A172 (cell line): ENCODE measurements around the gene CALY. TPM values are rescaled to one million over a fixed set of nuclear protein-coding genes. Genes with fewer than 3 reads are reported as not detected.

Source experiments
- total RNA-seq: library from RNA; depleted of rRNA; stranded (reverse); fragments of >200 nt; shearing (Covaris generic); gene quantifications from 2 replicates; pipeline ENCODE4 v1.2.3, GENCODE V29; 2014; rRNA removed

The CALY gene
- total RNA-seq, 1 experiment from 2014 or later = not detected

Other genes with a start within 250 kb of the CALY start
- gene ADGRA1, start 249.0 kb downstream of the CALY start, total RNA-seq = 0.24 and 0.43 TPM in 2 replicates
- gene KNDC1, start 176.7 kb downstream of the CALY start, total RNA-seq = 2.2 and 3.2 TPM in 2 replicates
- gene UTF1, start 106.7 kb downstream of the CALY start, total RNA-seq = not detected in 2 replicates
- gene VENTX, start 99.0 kb downstream of the CALY start, total RNA-seq = not detected in 2 replicates
- gene ADAM8, start 60.0 kb downstream of the CALY start, total RNA-seq = 0.31 and 0.93 TPM in 2 replicates
- gene TUBGCP2, start 28.0 kb downstream of the CALY start, total RNA-seq = 29.3 and 35.9 TPM in 2 replicates
- 13.4 and 26.6 TPM in 2 replicates for gene ZNF511, start 28.0 kb downstream of the CALY start, total RNA-seq
- 0.60 TPM in 1 of 2 replicates, not detected in the other for gene PRAP1, start 10.5 kb upstream of the CALY start, total RNA-seq
- gene FUOM, start 21.1 kb upstream of the CALY start, total RNA-seq = 6.6 and 9.6 TPM in 2 replicates
- gene ECHS1, start 36.5 kb upstream of the CALY start, total RNA-seq = 102 and 108 TPM in 2 replicates
- gene PAOX, start 42.4 kb upstream of the CALY start, total RNA-seq = 5.3 and 6.1 TPM in 2 replicates
- gene MTG1, start 57.3 kb upstream of the CALY start, total RNA-seq = 13.7 and 20.4 TPM in 2 replicates
- gene SPRN, start 87.7 kb upstream of the CALY start, total RNA-seq = not detected in 2 replicates
- gene SCART1, start 117.0 kb upstream of the CALY start, total RNA-seq = not detected in 2 replicates
- not detected in 2 replicates for gene CYP2E1, start 190.5 kb upstream of the CALY start, total RNA-seq
- gene SYCE1, start 228.7 kb upstream of the CALY start, total RNA-seq = not detected in 2 replicates